ENCODE results near the gene ERGIC1. TPM values are rescaled to one million over a fixed set of nuclear protein-coding genes. Genes with fewer than 3 reads are reported as not detected.

Gene ERGIC1
- total and polyA plus RNA-seq, 2 of the 13 experiments (the other 11 are each of a cell fraction or from before 2014, with no cell fraction given), result 78.5 to 184 TPM

- TF ChIP-seq, protein P1, sequence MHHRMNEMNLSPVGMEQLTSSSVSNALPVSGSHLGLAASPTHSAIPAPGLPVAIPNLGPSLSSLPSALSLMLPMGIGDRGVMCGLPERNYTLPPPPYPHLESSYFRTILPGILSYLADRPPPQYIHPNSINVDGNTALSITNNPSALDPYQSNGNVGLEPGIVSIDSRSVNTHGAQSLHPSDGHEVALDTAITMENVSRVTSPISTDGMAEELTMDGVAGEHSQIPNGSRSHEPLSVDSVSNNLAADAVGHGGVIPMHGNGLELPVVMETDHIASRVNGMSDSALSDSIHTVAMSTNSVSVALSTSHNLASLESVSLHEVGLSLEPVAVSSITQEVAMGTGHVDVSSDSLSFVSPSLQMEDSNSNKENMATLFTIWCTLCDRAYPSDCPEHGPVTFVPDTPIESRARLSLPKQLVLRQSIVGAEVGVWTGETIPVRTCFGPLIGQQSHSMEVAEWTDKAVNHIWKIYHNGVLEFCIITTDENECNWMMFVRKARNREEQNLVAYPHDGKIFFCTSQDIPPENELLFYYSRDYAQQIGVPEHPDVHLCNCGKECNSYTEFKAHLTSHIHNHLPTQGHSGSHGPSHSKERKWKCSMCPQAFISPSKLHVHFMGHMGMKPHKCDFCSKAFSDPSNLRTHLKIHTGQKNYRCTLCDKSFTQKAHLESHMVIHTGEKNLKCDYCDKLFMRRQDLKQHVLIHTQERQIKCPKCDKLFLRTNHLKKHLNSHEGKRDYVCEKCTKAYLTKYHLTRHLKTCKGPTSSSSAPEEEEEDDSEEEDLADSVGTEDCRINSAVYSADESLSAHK (CRISPR knock-in tag; IDR thresholded peaks at IDR 0.05; ENCODE audit: borderline replicate concordance), result no peak
- TF ChIP-seq ZKSCAN5 (CRISPR knock-in tag; IDR thresholded peaks at IDR 0.05) (no peak), SIN3B (IDR thresholded peaks at IDR 0.05; ENCODE audit: low read length) (no peak), TGIF2 (CRISPR knock-in tag; IDR thresholded peaks at IDR 0.05) (no peak), NR3C1 (CRISPR knock-in tag; IDR thresholded peaks at IDR 0.05) (no peak), ZNF784 (CRISPR knock-in tag; IDR thresholded peaks at IDR 0.05; ENCODE audit: borderline replicate concordance) (no peak), GZF1 (CRISPR knock-in tag; IDR thresholded peaks at IDR 0.05) (no peak), POLR2G (IDR thresholded peaks at IDR 0.05; ENCODE audit: low read depth, low read length) (no peak)
Observed at GRCh38 chr5:172949426-172949825, 115.4 kb downstream of the ERGIC1 start (continued).

- Histone ChIP-seq H3K27me3 (ENCODE audit: control insufficient read depth in 1 of 2, insufficient read depth in 2 of 2, low read length in 2 of 2) (no peaks in the 10 kb centered on the region), H3K79me2 (ENCODE audit: insufficient read depth, low read length) (no peaks in the 10 kb centered on the region), H2AFZ (ENCODE audit: low read length) (no peak overlapping the region), H4K20me1 (ENCODE audit: insufficient read depth, low read length) (no peaks in the 10 kb centered on the region), H3K27ac (ENCODE audit: extremely low read length, insufficient read depth, low read length) (no peak overlapping the region), H3K4me1 (ENCODE audit: insufficient read depth, low read length) (no peaks in the 10 kb centered on the region), H3K4me3 (replicated peaks in 1 of 3; ENCODE audit: insufficient read depth in 1 of 3, low read depth in 2 of 3, low read length in 3 of 3) (no peak overlapping the region), H3K9ac (ENCODE audit: insufficient read depth, low read depth, low read length) (no peak overlapping the region), H3K4me2 (ENCODE audit: low read depth, low read length) (no peak overlapping the region), H3K9me3 (ENCODE audit: low read length) (no peaks in the 10 kb centered on the region), H3K36me3 (replicated peaks in 1 of 2; ENCODE audit: control insufficient read depth in 1 of 2, insufficient read depth in 2 of 2, low read length in 2 of 2) (peaks cover 15 to 42% of the 10 kb centered on the region in 2 experiments)
- FAIRE-seq (no peak), DNase-seq (ENCODE audit: low spot score) (no peak), ATAC-seq (no peak)
- ChIA-PET CTCF (ENCODE audit: low intra/inter-chr PET ratio, low total read pairs) (no interaction called here), POLR2A (no interaction called here)
- in situ Hi-C loops (cut with HindIII; ENCODE audit: extremely low pct_ligation_motif_present, low pct_unique_long_range_greater_than_20kb) (no loop called here), intact Hi-C loops (cut with micrococcal nuclease; ENCODE audit: unreplicated experiment) (no loop called here)
- TF ChIP-seq HMGXB3 (CRISPR knock-in tag; IDR thresholded peaks at IDR 0.05; ENCODE audit: borderline replicate concordance), result no peak
- TF ChIP-seq TBX2 (CRISPR knock-in tag; IDR thresholded peaks at IDR 0.05; ENCODE audit: borderline replicate concordance), result no peak
- peak; percentile 79 for TF ChIP-seq ZNF629 (CRISPR knock-in tag; conservative IDR thresholded peaks at IDR 0.05)
- WGBS (ENCODE audit: low lambda C conversion rate), result over 99% methylated on average over 11 of the region's 12 CpGs
- no TSS peak for BruUV-seq (replicated peaks)
Observed at GRCh38 chr5:172950176-172950965, 116.3 kb downstream of the ERGIC1 start.
